ENCODE measurements around the gene KCNG4.

The KCNG4 gene

GRCh38 chr16:84262031-84262430 lies 22.2 kb upstream of the KCNG4 start:
- DNase-seq: no peak

DNA sequence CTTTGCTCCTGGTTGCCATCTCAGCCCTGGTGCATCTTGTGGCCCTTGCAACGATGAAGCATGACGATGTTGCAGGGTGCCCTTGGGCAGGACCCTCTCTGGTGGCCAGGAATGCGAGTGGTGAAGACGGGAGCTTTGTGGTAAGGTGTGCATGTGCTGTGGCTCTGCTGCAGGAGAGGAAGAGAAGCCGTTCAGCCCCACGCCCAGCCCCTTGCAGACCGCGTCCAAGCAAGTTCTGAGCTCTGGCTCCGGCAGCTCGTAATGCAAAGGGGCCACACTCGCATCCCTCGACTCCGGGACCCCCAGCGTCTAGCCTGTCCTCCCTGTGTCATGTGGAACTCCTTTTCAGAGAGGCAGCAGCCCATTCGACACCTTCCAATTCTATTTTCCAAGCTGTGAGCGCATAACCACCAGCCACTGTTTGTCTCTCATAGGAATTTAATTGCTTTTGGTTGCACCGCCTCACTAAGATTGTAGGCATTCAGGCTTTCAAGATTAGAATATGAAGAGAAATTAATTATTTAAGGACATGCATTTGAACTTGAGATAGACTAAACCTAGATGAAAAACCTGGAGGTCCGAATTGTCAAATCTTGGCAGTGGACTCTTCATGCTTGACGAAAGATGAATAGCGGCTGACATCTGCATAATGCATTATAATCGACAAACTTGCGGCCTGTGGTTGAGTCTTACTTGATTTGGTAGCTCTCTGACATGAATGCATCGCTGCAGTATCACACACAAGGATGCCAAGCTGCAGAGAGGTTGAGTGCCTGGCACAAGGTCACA lies 21.1 kb upstream of the KCNG4 start:
- DNase-seq: no peak

GRCh38 chr16:84259691-84260090 lies 19.9 kb upstream of the KCNG4 start:
- no peak for DNase-seq

DNA sequence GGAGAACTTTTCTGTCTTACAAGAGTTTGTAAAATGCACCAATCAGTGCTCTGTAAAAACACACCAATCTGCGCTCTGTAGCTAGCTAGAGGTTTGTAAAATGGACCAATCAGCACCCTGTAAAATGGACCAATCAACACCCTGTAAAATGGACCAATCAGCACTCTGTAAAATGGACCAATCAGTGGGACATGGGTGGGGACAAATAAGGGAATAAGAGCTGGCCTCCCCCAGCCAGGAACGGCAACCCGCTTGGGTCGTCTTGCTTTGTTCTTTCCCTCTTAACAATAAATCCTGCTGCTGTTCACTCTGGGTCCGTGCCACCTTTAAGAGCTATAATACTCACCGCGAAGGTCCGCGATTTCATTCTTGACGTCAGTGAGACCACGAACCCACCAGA lies 18.5 kb upstream of the KCNG4 start:
- no peak for DNase-seq

GRCh38 chr16:84255050-84255810 lies 15.4 kb upstream of the KCNG4 start:
- DNase-seq: no peak

DNA sequence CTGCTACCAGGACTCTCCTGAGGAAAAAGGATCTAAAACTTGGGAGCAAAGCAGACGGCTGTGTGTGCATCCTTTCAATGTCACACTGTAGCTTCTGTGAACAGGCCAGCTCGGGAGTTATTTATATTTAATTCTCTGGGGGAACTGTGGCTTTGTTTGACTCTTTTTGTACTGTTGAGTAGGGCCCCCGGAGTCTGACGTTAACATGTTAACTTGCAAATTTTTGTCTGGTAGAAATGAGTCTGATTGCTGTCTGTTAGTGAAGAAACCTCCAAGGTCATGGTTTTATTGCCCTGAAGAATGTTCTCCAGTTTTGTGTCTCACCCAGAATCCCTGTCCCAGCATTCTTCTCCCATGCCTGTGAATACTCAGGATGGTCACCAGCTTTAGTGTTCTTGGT lies 14.2 kb upstream of the KCNG4 start:
- no peak for DNase-seq

DNA sequence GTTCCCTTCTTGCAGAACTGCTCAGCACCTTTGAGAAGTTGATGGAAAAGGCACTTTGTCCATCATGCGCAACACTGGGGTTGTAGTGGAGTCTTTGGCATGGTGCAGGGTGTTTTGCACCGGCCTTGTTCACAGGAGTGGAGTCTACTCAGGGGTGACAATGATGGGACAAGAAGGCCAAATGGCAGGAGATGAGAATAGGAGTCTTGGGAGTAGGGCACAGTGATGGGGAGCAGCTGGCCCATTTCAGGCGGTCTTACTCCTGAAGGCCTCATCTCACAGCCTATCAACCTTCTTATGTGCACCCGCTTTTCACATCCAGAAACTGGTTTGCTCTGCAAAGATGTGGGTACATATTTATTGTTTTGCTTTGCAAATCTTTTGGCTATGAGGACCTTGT lies 13.4 kb upstream of the KCNG4 start:
- DNase-seq: no peak

DNA sequence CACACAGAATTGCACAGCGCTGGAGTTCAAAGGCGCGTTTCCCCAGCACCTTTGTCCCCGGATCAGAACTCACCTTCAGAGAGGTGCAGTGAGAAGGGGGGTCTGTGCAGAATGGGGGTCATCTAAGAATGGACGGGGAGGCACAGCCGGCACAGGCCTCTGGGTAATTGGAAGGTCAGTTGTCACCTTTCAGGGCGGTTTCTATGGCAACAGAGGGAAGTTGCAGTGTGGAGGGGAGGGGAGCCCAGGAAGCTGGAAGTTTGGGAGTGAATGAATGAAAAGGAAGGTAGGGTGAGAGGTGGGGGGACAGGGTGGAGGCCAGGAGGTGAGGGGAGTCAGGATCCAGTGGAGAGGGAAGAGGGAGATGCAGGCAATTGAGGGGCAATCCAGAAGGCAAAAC lies 12.4 kb upstream of the KCNG4 start:
- DNase-seq: no peak

GRCh38 chr16:84247844-84248243 lies 8.0 kb upstream of the KCNG4 start:
- no peak for DNase-seq

- no peak for DNase-seq
Measured at GRCh38 chr16:84247331-84247730, 7.5 kb upstream of the KCNG4 start.

DNA sequence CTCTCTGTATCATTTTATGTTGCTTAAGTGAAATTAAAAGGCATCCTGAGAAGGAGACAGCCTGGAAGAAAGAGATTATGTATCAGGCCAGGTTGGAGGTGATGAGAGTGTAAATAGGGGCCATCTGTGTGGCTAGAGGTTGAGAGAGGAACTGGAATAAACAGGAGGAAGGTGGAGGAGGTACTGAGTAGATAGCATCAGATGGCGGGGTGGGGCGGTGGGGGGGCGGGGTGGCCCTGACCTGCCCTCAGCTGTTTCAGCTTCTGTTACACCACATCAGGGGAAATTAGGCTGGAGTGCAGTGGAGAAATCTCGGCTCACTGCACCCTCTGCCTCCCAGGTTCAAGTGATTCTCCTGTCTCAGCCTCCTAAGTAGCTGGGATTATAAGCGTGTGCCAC lies 6.9 kb upstream of the KCNG4 start:
- DNase-seq: no peak

DNA sequence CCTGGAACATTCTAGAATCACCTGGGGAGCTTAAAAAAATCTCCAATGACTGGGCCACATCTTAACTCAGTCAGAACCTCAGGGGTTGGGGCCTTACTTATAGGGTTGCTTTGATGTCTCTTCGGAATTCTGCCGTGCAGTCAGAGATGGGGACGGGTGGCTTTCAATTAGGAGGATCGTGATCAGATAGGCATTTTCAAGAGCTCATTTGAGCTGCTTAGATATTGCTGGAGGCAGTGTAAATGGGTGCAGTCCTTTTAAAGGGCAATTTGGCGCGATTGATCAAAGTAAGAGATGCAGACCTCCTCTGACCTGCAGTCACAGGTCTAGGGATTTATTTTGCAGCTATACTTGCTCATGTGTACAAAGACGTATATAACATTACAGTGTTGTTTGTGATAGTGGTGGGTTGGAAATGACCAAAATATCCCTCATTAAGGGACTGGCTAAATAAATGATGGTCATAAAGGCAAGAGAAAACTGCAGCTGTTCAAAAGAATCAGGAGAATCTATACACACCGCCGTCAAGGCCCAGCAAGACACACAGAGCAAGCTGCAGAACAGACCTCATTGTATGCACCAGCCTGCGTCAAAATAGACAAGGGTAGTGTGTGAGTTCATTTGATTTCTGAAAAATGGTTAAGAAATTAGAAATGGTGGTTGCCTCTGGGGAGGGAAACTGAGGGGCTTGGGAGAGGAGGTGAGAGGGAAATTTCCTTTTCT lies 6.3 kb upstream of the KCNG4 start:
- DNase-seq: no peak

DNA sequence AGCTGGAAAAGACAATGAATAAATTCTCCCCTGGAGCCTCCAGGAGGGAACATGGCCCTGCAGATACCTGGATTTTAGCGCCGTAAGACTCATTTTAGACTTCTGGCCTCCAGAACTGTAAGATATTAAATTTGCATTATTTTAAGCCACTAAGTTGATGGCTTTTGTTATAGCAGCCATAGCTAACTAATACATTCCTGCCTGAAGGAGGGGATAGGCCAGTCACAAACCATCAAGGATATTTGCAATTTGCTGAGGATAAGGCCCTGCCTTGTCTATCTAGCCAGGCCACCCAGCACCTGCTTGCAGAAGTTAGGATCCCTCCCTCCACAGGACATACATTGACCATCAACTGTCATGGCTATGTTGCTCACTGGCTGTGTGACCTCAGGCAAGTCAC lies 4.9 kb upstream of the KCNG4 start:
- no peak for DNase-seq

DNA sequence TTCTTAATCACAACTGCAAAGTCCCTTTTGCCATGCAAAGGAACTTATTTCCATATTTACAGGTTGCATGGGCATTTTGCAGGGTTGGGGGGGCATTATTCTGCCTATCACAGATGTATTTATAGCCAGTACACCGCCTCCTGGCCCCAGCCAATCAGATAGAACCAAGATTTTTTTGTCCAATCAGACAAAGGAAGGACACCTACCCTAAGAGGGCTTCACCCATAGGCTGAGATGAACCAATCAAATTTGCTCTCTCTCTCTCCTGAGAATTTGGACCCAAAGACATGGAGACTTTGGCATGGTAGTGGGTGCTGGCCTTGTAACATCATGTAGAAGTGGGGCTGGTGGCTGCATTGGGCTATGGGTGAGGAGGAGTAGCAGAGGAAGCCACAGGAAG lies 3.9 kb upstream of the KCNG4 start:
- DNase-seq: no peak

- DNase-seq: no peak
Measured at GRCh38 chr16:84242839-84243238, 3.0 kb upstream of the KCNG4 start.

DNA sequence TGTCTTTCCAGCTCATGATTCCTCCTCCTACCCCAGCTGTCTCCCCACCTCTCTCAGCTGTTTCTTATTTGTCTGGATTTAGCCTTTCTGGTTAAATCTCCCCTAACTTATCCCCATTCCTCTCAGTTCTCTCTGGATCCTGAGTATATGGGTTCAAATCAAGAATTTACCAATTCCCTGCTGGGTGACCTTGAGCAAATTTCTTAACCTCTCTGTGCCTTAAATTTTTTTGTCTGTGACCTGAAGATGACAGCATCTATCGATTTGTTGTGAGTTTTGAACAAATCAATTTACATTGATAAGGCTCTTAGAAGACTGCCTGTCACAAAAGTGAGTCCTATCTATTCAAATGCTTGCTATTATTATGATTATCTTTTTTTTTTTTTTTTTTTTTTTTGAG lies 2.0 kb upstream of the KCNG4 start:
- no peak for DNase-seq

DNA sequence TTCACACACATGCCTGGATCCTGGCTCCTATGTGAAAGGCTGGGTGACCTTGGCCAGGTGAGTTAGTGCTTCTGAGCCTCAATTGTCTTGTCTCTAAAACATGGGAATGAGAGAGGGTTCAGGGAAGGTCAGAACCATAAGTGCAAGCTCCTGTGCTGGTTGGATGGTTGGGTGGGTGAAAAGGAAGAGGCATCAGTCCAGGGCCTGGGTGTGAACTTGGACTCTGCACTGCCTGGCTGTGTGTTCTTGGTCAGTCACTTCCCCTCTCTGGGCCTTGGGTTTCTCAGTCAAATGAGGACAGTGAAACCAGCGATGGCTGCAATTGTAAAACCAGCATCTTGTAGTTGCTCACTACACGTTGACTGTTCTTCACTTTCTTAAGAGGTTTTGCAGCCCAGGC lies 643 bp upstream of the KCNG4 start:
- DNase-seq: no peak

DNA sequence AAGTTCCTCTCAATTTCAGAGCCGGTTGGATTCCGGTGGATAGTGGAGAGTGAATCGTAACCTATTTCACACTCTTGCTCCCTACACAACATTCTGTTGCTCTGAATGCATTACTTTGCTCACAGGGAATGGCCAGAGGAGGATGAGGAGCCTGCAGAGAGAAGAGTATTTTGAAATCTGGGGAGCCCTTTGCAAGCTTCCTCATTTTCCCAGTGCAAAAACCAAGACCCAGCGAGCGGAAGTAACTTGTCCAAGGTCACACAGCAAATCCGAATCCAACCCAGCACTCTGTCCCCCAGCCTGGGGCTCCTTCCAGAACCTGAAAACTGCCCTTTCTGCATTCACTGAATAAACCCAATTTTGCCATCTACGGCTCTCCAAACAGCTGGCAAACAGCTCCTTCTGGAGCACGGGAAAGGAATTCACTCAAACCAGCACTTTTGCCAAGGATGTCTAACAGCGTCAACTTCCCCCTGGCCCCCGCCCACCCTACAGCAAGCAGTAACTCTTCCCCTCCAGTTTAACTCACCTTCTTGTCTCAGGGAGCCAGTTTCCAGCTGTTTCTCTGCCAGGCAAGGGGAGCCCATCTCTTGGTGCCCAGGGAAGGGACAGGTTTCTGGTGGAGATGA lies 557 bp downstream of the KCNG4 start:
- no peak for DNase-seq

- no peak for DNase-seq
Measured at GRCh38 chr16:84237994-84238750, 1.6 kb downstream of the KCNG4 start.

- DNase-seq: no peak
Measured at GRCh38 chr16:84236671-84237070, 3.1 kb downstream of the KCNG4 start.

DNA sequence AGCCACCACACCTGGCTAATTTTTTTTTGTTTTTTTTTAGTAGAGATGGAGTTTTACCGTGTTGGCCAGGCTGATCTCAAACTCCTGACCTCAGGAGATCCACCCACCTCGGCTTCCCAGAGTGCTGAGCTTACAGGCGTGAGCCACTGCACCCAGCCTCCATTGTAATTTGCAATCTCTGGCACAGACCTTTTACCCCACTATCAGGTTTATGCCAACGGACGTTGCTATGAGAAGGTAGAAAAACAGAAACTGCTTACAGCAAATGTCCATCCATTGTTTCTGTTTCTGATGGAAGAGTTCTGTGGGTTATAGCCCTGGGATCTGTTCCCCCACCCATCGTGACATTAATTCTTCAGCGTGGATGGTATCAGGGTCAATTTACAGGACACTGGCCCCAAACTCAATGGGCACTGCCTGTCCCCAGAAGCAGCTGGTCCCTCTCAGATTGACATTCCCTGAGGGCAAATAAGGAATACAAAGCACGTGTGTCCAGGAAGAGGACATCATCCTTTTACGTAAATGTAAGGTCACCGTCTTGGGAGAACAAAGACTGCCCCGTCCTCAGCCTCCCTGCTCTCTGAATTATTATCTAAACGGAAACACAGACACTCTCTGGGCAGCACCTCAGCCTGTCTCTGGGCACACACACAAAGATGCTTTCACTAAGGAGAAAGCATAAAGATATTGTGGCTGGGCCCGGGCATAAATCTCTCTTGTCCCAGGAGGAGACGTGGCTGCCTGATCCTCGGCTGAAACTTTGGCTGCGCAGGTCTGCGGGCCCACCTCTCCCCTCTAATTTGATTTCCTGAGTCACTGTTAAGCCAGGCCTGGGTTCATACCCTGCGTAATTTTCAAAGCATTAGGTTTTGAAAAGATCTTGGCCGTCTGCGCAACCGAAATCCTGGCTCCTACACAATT lies 5.2 kb downstream of the KCNG4 start:
- DNase-seq: no peak

DNA sequence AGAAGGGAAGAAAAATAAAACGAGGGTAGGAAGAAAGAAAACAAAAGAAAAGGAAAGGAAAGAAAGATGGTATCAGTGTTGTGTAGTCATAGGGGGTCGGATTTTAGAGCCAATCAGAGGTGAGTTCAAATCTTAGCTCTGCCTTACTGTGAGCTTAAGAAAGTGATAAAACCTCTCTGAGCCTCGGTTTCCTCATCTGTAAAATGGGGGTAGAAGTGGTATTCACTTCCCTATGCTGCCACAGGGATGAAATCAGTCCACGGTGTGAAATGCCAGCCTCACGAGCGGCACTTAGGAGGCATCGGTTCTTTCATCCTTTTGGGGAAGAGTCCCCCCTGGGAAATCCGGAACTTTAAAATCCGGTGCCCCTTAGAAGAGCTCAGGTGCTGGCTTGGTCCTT lies 6.1 kb downstream of the KCNG4 start:
- no peak for DNase-seq

Measured in stimulated activated CD4-positive, alpha-beta T cell treated with anti-CD3 and anti-CD28 coated beads, Interleukin-2, amount 100 ng/mL, for 24 hours (primary cell).